ENCODE results near the gene CLN5.

The CLN5 gene

GRCh38 chr13:77029436-77029835 is 37.6 kb downstream of the CLN5 start:
- intact Hi-C loops (cut with DNase I; ENCODE audit: low total_unique reads): no loop called here
- no peaks in the 10 kb centered on the region for H3K36me3 ChIP-seq
- peaks cover 0 to 19% (median 7%) of the 10 kb centered on the region in 4 donors for H3K4me1 ChIP-seq
- H3K27ac ChIP-seq: no peak overlapping the region
- H3K27me3 ChIP-seq: no peaks in the 10 kb centered on the region
- DNase-seq: no peak
- no peak for TF ChIP-seq CTCF (IDR thresholded peaks at IDR 0.05)
- no peak overlapping the region for H3K4me3 ChIP-seq
- H3K9me3 ChIP-seq: no peaks in the 10 kb centered on the region

DNA sequence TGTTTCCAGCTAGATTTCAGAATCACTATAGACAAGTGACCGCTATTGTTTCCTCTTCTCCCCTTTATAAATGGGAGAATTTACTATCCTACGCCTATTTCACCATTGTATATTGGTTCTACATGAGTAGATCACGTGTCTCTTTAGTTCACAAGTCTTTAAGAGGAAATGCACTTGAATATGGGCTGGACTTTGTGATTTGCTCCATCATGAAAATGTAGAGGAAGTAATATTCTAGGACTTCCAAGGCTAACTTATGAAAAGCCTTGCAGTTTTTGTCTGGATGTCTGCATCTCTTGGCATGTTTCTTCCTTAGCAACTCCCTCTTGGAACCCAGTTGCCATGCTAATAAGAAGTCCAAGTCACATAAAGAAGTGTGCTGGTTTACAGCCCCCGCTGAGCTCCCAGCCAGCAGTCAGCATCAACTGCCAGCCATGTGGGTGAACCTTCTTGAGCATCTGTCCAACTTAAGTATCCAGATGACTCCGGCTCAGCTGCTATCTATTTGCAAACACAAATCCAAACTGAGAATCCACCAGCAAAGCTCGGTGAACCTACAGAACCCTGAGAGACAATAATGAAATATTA is 39.9 kb downstream of the CLN5 start:
- Histone ChIP-seq H3K27me3 (no peaks in the 10 kb centered on the region), H3K27ac (no peak overlapping the region), H3K4me3 (no peak overlapping the region), H3K4me1 (peaks cover 0 to 18% (median 2%) of the 10 kb centered on the region in 4 donors), H3K36me3 (no peaks in the 10 kb centered on the region), H3K9me3 (no peaks in the 10 kb centered on the region)
- intact Hi-C loops (cut with DNase I; ENCODE audit: low total_unique reads): no loop called here
- TF ChIP-seq CTCF (IDR thresholded peaks at IDR 0.05): no peak
- DNase-seq: no peak

GRCh38 chr13:77033717-77034302 is 41.9 kb downstream of the CLN5 start:
- H3K9me3 ChIP-seq: no peaks in the 10 kb centered on the region
- no peak overlapping the region for H3K4me3 ChIP-seq
- intact Hi-C loops (cut with DNase I; ENCODE audit: low total_unique reads): no loop called here
- no peak for TF ChIP-seq CTCF (IDR thresholded peaks at IDR 0.05)
- no peak overlapping the region for H3K27ac ChIP-seq
- H3K27me3 ChIP-seq: no peaks in the 10 kb centered on the region
- peaks cover 0 to 8% (median 0%) of the 10 kb centered on the region in 4 donors for H3K4me1 ChIP-seq
- no peaks in the 10 kb centered on the region for H3K36me3 ChIP-seq
- no peak for DNase-seq

DNA sequence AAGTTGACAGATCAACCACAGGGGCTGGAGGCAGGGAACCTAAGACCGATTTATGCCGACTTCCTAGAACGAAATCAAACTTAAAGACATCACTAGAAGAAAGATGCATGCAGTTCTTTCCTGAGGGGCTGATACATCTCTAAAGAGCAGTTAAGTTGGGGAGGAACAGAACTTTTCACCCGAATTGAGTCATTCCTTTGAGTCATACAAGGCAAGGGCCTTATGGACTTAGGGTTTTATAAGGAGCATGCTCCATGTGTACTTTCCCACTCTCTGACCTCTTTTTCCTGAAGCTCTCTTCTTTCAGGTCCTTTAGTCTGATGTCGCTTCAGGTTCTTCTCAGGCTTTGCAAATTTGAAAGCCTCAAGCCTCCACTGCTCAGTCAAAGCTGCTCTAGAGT is 43.0 kb downstream of the CLN5 start:
- no peaks in the 10 kb centered on the region for H3K27me3 ChIP-seq
- no peak for DNase-seq
- H3K4me1 ChIP-seq: peaks cover 0 to 5% (median 0%) of the 10 kb centered on the region in 4 donors
- no peak for TF ChIP-seq CTCF (IDR thresholded peaks at IDR 0.05)
- H3K4me3 ChIP-seq: no peak overlapping the region
- H3K9me3 ChIP-seq: no peaks in the 10 kb centered on the region
- no peak overlapping the region for H3K27ac ChIP-seq
- no peaks in the 10 kb centered on the region for H3K36me3 ChIP-seq
- intact Hi-C loops (cut with DNase I; ENCODE audit: low total_unique reads): no loop called here

GRCh38 chr13:77036279-77036678 is 44.4 kb downstream of the CLN5 start:
- Histone ChIP-seq H3K4me3 (no peak overlapping the region), H3K27me3 (no peaks in the 10 kb centered on the region), H3K27ac (no peak overlapping the region), H3K4me1 (peaks cover 0 to 5% (median 0%) of the 10 kb centered on the region in 4 donors), H3K9me3 (no peaks in the 10 kb centered on the region), H3K36me3 (no peaks in the 10 kb centered on the region)
- no peak for TF ChIP-seq CTCF (IDR thresholded peaks at IDR 0.05)
- intact Hi-C loops (cut with DNase I; ENCODE audit: low total_unique reads): no loop called here
- no peak for DNase-seq
